TTC549 (cell line): ENCODE measurements around the gene ZNF185.

Source experiments
- FAIRE-seq: peaks from 2 replicates; lab custom pipeline; 2012; peaks lifted over from hg19 to GRCh38; lab: Jason Lieb, UNC

The ZNF185 gene

DNA sequence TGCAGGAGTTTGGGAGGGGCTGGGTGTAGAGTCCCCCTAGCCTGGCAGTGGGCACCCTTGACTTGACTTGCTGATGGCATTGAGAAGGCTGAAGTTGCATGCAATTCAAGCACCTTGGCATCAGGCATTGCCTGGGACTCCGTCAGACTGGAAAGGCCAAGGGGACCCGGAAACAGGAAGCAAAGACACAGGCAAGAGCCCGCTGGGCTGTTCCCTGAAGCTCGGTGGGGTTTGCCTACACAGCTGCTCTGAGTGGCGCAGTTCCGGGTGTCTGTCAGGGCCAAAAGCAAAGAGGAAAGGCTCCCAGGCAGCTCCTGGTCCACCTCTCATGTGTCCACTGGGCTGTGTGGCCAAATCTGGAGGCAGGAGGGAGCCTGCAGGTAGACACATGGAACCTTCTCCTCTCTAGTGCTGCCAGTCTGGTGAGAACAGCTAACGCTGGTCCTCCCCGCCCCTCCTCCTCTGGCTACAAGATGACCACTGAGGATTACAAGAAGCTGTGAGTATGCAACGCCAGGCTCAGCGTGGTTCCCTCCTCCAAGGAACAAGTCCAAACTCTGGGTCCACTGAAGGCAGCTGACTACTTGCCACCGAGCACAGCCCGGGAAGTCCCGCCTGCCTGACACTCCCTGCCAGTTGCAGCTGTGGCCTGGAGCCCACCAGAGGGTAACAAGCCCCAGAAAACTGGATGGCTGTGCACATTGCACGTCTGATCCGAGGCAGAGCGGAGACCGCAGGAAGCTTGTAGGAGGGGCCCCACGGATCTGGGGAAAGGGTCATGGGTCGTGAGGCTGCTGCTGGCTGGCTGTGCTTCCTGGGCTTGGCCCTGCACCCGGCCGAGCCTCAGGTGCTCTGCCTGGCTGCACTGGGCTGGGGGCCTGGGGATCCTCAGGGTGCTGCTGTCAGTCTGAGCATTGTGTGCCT, 20.1 kb downstream of the ZNF185 start:
- FAIRE-seq, result no peak

GRCh38 chrX:152918707-152919106, 20.8 kb downstream of the ZNF185 start:
- FAIRE-seq, result no peak

- no peak for FAIRE-seq
Observed at GRCh38 chrX:152923599-152923998, 25.7 kb downstream of the ZNF185 start.

DNA sequence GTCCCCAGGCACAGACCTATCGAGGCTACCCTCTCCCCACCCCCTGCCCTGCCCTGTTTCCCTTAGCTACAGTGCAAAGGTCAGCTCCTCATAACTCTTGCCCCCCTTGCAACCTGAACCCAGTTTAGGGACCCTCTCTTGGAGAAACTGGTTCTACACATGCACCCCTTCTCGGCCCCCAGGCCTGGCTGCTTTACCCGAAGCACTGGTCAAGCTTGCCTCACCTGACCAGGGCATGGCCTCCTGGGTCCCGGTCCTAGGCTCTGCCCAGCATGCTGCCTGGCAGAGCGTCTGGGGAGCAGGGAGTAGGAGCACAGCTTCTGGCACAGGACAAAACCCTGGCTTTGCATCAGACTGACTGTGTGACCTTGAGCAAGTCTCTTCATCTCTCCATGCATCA, 28.0 kb downstream of the ZNF185 start:
- no peak for FAIRE-seq

GRCh38 chrX:152926279-152926678, 28.4 kb downstream of the ZNF185 start:
- FAIRE-seq, result no peak

- FAIRE-seq, result no peak
Observed at GRCh38 chrX:152926923-152927322, 29.1 kb downstream of the ZNF185 start.

DNA sequence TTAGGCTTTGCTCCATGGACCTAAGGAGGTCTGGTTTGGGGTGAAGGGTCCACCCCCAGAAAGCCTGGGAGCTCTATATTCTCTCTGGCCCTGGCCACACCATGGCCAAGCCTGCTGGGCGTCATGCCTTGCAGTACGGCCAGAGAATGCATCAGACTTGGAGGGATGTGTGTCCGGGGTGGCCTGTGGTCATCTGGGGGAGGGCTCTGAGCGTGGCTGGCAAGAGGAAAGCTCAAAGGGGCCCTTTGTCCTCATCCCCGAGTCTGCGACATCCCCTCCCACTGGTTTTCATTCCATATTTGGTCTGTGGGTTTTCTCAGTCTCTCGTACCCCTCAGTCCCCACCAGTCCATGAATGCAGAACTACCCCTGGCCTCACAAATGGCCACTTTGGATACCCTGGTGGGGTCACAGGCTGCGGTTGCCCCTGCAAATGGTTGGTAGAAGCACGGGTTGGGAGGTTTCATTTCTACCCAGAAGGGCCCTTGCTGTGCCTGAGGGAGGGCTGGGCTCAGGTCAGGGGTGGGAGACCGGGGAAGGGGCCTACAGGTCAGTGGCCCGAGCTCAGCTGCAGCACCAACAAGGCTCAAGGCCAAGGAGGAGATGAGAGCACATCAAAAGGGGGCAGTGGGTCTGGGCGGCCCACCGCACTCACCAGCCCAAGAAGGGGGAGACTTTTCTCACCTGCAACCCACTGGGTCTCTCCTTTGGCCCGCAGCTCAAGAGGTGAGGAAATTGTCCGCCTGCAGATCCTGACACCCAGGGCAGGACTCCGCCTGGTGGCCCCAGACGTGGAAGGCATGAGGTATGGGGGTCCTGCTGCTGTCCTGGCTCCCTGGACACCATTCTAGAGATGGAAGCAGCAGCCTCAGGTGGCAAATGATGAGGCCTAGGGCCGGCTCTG, 30.2 kb downstream of the ZNF185 start:
- no peak for FAIRE-seq

DNA sequence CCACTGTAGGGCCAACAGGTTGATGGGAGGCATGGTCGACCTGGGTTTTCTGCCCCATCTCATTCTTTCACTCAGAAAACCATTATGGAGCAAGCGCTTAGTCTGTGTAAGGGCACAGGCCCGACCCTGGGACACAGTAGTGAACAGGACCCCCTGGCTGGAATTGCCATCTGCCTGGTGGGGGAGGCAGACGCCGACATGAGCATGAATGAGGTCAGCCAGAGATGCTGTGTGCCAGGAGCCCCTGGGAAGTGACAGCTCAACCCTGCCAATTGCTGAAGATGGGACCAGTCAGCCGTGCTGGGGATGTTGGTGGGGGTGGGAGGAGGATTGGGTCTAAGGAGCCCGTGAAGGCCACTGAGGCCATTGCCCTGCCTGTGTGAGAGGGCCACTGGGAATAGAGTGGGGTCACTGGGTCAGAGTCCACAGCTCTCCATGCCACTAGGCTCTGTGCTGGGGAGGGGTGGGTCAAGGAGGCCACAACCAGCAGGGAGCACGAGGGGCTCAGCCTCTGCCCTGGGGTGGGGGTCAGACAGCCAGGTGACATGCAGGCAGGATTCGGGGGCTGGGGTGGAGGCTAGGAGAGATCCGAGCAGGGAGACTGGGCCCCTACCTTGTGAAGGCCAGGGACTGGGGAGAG, 31.0 kb downstream of the ZNF185 start:
- FAIRE-seq, result no peak

- no peak for FAIRE-seq
Observed at GRCh38 chrX:152929898-152930297, 32.0 kb downstream of the ZNF185 start.

DNA sequence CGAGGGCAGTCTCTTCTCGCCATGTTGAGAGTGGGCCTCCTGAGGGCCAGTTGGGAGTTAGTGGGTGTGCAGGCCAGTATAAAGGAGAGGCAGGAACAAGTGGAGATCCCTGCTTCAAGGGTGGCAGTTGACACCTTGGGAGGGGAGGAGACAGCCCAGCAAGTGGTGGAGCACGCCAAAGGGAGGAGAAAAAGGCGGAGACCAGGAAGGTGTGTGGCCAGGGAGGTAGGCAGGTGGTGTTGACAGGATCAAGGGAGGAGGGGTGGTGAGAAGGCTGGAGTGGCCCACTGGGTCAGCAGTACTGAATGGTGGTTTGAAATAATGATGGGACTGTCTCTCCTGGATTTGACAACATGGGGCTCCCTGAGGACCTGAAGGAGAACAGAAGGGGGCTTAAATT, 32.6 kb downstream of the ZNF185 start:
- no peak for FAIRE-seq

DNA sequence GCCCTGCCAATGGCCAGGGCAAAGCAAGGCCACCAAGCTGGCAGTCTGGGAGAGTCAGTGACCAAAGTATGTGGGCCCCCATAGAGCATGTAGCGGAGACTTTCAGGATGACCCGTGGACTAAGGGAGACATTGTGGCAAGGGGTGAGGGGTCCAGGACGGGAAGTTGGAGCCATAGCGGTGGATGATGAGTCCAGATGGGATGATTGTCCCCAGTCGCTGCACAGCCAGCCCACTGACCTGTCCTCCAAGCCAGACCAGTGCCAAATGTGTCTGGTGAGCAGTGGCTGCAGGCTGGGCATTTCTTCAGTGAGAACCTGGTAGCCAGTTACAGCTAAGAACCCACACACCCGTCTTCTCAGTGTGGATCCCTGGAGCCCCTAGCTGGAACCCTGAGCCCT, 34.3 kb downstream of the ZNF185 start:
- no peak for FAIRE-seq

DNA sequence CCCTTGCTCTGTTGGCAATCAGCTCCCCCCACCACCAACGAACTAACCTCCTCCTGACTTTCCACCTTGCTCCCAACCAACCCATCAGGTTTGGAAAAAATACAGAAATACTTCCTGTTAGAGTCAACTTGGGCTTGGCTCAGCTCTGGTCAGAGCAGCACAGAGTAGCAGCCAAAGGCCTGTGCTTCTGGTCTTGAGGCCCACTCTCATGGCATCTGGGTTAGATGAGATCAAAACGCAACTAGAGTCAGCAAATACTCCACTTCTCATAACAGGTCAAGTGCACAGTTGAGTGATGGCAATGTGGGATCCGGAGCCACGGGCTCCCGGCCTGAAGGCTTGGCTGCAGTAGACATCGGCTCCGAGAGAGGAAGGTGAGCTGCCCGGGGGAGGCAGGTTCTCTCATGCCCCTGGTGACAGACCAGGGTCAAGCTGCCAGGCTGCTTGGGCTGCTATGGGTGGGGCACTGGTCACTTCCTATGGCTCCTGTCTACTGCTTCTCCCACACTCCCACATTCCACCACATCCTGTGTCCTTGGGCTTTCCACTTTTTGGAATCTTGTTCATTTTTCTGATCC, 34.8 kb downstream of the ZNF185 start:
- no peak for FAIRE-seq

DNA sequence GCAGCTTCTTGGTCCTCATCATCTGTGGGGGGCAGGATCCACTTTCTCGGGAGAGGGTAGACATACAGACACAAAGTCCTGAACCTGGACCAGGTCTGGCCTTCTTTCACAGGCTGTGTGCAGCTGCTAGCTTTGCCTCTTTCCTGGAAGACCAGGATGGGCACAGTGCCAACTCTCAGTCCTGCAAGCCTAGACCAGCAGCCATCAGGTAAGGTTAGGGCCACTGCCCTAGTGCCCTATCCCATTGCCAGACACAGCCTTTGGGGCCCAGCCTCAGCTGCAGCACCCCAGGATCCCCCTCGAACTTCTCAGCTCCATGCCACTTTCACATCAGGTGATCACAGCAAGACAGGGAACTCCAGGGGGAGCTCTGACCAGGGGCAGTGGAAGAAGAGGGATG, 38.4 kb downstream of the ZNF185 start:
- FAIRE-seq, result no peak

- no peak for FAIRE-seq
Observed at GRCh38 chrX:152937236-152937635, 39.4 kb downstream of the ZNF185 start.

- FAIRE-seq, result no peak
Observed at GRCh38 chrX:152941328-152942076, 43.6 kb downstream of the ZNF185 start.

GRCh38 chrX:152942077-152942442, 44.2 kb downstream of the ZNF185 start:
- FAIRE-seq, result no peak

GRCh38 chrX:152943826-152944225, 46.0 kb downstream of the ZNF185 start:
- no peak for FAIRE-seq

DNA sequence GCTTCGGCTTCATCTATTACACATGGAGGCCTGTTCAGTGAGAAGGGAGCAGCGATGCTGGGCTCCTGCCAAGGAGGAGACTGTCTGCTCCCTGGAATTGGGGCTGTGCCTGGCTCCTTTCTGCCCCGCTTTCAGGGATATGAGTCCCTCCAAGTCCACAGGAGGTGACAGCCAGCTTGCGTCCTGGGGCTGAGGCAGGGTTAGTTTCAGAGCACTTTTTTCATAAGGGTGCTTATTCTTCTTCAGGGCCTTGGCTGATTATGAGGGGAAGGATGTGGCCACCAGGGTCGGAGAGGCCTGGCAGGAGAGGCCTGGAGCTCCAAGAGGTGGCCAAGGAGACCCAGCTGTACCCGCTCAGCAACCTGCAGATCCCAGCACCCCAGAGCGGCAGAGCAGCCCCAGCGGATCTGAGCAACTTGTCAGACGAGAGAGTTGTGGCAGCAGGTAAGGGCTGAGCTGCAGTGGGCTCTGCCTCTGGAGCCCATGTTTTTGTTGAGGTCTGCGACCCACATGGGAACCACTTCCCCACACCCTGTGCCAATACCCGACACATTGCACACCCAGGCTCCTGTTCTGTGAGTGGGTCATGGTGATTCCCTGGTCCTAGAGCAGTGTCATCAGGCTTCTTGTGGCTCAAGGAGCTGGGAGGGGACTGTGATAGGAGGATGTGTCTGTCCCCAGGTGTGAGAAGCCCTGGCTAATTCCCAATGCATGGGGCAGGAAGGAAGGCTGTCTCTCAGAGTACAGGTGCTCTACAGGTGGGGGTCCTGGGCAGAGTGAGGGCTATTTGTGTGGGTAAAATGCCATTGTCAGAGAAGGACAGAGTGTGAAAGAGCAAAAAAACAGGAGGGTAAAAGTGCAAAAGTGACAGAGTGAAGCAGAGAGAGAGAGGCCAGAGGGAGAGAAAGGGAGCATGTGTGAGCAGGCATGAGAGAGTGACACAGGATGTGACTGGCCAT, 47.4 kb downstream of the ZNF185 start:
- no peak for FAIRE-seq

GRCh38 chrX:152946681-152947080, 48.8 kb downstream of the ZNF185 start:
- FAIRE-seq, result no peak
